Prostate gland (tissue), 2 donors: Measurements from ENCODE around the gene CACNA1E.

Experiments
- CTCF ChIP-seq, 4 experiments: fragments of 200-600 bp in 2 of 4; fragments of 450-650 bp in 2 of 4; sonication (generic) in 2 of 4; IDR thresholded peaks; 1 replicate in 3 of 4; 2 replicates in 1 of 4; pipeline ENCODE4 v1.5.1; 2016 to 2019; ENCODE audit warnings: antibody characterized with exemption in 4 of 4, mild to moderate bottlenecking in 2 of 4, moderate library complexity in 2 of 4
- POLR2A ChIP-seq: fragments of 450-650 bp; IDR thresholded peaks from one replicate; pipeline ENCODE4 v1.6.1; 2016; ENCODE audit warnings: antibody characterized with exemption, mild to moderate bottlenecking
- POLR2AphosphoS5 ChIP-seq: sonication (generic); formaldehyde crosslinking; IDR thresholded peaks from one replicate; pipeline ENCODE4 v1.6.1; 2017; ENCODE audit warnings: antibody characterized with exemption

- TF ChIP-seq CTCF (IDR thresholded peaks at IDR 0.05) = no peak
- TF ChIP-seq POLR2AphosphoS5 = no peak
- TF ChIP-seq POLR2A = no peak
Measured at GRCh38 chr1:181754103-181754502, 270.8 kb downstream of the CACNA1E start.
